DMS153 (cell line): ENCODE measurements around the gene LGALSL.

Experiments used
- DNase-seq: peaks from one replicate; lab custom pipeline; 2025; lab: John Stamatoyannopoulos, UW

Gene LGALSL

DNA sequence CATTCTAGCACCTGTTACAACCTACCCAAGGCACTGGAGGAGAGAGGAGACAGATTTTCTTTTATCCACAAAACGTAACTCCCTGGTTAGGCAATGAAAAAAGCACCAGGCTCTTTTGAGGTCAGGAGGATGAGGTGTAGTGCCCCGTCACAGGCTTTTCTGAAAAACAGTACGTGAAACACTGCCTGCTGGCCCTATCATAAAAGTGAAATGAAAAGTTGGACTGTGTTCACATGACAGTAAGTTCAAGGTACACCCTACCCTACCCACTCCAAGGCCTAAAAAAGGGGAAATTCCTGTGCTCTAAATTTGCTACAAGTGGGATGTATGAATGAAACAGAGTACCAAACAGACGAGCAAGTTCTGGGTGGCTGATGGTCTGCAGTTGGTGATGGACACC is 17.6 kb downstream of the LGALSL start:
- DNase-seq, result no peak

- DNase-seq, result no peak
These were observed 18.9 kb downstream of the LGALSL start for GRCh38 chr2:64472881-64473280.

DNA sequence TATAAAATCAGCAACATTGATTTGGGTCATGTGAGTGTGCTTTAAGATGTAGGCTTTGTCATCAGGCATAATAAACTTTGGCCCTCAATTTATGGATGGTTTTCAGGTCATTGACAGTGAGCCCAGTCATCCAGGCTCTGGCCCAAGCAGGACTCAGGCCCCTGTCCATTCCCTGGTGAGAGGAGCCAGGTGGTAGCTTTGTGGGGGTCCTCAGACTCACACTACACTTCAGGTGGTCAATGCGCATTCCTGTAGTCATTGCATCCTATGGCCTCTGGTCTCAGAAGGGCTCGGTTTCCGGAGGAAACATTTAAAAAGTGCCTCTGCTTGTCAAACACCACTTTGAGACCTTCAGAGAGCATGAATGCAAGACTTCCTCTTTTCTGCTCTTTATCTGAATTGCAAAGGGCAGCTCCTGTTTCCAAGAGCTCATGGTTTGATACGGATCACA is 20.2 kb downstream of the LGALSL start:
- no peak for DNase-seq

- no peak for DNase-seq
These were observed 20.7 kb downstream of the LGALSL start for GRCh38 chr2:64474636-64475035.

- DNase-seq, result no peak
These were observed 23.1 kb downstream of the LGALSL start for GRCh38 chr2:64477037-64477436.

- DNase-seq, result no peak
These were observed 24.0 kb downstream of the LGALSL start for GRCh38 chr2:64477979-64478378.

DNA sequence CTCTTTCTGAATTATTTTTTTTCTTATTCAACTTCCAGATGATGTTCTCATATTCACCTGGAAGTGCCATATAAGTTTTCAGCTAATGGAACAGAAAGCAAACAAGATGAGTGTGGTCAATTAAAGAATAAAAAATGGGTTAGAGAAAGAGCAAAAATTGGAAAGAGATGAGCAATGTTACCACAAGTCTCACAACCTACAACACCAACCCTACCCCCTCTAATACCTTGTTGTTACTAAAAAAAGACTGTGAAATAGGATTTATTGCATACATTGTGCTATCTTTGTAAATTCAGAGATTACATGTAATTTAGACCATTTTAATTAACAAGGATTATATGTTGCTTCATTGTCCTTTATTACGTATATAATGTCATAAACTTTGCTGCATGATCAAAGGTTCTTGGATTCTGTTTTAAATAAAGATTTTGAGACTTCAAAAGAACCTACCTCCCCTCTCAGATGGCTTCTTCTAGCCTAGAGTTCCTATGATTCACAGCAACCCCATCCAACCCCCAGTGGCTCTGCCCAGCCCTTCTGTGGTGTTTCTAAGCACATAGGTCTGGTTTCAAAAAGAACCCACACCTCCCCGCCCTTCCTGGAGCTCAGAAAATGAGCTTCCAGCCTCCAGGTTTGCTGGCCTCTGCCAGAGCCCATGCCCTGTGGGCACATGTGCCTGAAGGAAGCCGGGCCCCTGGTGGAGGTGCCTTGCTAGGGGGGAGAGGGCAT is 24.7 kb downstream of the LGALSL start:
- DNase-seq, result no peak

GRCh38 chr2:64479259-64480117 is 25.5 kb downstream of the LGALSL start:
- peak; percentile 30 for DNase-seq

GRCh38 chr2:64481665-64482064 is 27.7 kb downstream of the LGALSL start:
- DNase-seq, result no peak

- DNase-seq, result no peak
These were observed 28.3 kb downstream of the LGALSL start for GRCh38 chr2:64482243-64482642.

DNA sequence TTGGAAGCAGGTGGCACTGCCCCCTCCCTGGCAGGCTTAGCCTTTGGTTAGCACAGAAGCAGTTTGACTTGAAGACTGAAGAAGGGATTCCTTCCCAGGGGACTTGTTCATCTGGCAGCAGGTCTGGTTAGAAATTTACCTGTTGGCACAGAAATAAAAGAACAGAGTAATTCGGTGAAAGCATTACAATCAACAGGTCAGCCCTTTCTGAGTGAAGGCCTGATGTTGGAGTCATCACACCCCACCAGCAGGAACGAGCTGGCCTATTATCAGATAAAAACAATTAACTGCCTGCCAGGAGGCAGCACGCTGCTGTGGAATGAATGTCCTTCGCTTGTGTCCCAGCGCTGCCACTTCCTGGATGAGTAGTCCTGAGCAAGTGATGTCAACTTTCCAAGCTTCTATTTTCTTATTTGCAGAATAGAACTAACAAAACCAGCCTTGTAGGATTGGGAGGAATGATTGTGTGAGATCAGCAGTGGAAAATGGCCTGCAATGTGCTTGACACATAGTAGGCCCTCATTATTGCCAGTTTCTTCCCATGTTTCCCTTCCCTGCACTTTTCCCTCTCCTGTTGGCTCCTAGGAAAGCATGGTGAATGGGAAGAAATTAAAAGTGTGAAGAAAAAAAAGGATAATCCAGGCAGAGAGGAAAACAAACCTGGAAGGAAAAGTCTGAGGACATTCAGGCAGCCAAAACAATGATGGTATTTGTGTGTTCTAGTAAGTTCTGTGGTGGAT is 29.0 kb downstream of the LGALSL start:
- peak; percentile 59 for DNase-seq

DNA sequence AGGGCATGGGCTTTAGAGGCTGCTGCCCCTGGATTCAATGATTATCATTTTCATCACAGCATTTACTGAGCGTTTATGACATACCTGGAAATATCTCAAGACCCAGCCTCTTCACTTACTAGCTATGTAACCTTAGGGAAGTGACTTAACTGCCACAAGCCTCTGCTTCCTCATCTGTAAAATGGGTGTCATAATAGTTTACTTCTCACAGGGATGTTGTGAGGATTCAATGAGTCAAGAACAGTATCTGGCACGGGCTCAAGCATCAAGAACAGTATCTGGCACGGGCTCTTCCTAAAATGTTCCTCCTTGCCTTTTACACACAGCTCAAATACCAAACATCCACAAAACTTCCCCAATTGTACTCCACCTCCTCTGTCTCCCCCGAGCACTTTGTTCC is 31.4 kb downstream of the LGALSL start:
- no peak for DNase-seq

GRCh38 chr2:64485961-64486360 is 32.0 kb downstream of the LGALSL start:
- DNase-seq, result peak; percentile 45

DNA sequence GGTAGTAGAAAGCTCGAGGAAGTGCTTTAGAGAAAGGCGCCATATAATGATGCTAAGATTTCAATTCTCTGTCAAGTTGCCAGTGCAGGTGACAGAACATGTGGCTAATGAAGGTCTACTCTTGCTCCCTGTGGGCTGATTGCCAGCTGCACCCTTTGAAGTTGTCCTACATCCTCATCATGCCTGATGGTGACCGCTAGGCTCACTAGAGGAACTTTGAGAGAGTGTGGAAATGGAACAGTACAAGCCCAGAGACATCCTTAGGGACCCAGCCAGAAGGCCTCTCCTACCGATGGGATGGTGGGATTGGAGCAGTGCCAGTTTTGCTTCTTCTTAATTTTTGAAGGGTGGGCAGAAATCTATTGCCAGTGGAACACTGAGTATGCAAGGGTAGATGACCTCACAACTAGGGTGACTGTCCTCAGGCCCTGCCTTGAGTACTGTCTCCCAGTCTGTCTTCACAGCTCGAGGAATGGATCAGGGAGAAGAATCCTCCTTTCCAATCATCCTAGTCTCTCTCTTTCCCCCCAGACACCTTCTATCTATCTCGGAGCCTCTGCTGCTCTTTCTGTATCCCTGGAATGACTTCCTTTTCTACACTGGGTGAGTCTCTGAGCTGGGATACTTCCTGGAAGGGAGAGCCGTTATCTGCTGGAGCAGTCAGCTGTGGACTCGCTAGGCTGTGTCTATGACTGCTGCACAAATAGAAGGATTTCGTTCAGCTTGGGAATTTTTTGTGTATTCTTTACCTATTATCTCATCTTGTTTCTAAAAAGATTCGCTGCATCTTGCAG is 33.5 kb downstream of the LGALSL start:
- peak; percentile 57 for DNase-seq

- DNase-seq, result peak; percentile 57
These were observed 34.4 kb downstream of the LGALSL start for GRCh38 chr2:64488050-64488974.

GRCh38 chr2:64489081-64489751 is 35.3 kb downstream of the LGALSL start:
- no peak for DNase-seq

DNA sequence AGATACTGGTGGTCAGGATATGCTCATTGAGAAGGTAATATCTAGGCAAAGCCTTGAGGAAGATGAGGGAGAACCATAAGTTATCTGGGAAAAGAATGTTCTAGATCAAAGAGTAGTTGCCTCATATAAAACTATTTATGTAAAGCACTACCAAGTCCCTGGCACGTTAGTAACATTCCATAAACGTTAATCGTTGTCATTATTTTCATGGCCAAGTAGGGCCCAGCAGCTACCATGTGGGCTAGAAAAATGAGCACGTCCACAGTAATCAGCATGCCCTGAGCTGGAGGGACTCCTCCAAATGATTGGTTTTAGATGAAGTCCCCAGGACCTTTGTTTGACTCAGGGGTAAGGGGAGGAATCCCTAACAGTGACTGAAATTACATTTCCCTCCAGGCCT is 37.5 kb downstream of the LGALSL start:
- no peak for DNase-seq

DNA sequence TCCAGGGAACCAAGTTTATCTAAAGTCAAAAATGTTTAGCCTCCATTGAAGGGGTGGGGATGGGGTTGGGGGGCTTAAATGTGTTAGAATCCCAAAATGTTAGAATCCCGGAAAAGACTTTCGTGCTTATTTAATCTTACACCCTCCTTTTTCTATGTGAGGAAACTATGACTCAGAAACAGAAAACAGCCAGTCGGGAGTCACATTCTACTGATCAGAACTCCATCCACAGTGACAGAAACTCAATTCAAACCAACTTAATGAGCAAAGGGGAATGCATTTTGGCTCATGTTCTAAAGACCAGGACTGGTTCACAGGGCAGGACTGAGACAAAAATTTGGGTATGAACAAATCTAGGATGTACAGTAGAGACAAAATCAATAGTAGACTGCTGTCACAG is 38.3 kb downstream of the LGALSL start:
- DNase-seq, result no peak

GRCh38 chr2:64492821-64493220 is 38.9 kb downstream of the LGALSL start:
- no peak for DNase-seq

- no peak for DNase-seq
These were observed 39.8 kb downstream of the LGALSL start for GRCh38 chr2:64493788-64494187.
